ENCODE data around the gene HDAC3. TPM values are rescaled to one million over a fixed set of nuclear protein-coding genes. Genes with fewer than 3 reads are reported as not detected.

The HDAC3 gene
- polyA plus RNA-seq, 1 of the 3 experiments (the other 2 are of a cell fraction): 104 TPM

DNA sequence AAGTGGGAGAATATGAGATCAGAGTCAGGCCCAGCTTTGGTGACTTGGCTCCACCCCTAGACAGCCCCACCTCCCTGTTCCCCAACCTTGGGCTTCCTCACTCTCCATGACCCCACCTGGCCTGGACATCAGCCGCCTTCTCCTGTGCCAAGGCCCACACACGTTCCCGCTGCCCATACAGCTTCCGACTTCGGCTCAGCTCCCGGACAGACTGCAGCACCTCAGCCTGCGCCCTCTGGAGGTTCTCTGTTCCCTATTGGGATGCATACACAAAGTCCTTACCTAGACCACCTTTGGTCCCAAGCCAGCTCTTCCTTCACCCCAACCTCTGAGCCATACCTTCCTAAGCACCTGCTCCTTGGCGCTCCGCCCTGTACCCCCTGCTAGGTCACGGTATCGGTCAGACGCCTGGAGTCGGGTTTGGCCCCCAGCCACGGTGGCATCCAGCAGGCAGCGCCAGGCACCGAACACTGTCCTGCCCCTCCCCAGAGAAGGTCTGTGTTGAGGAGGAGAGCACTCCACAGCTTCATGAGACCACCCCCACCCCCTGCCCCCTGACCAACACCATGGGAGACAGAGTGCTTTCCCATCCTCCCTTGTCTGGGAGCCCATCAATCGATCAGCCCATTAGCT, 12.5 kb upstream of the HDAC3 start:
- no peak for DNase-seq
- Histone ChIP-seq H3K79me2 (ENCODE audit: insufficient read depth) (peaks cover 14% of the 10 kb centered on the region), H2AFZ (ENCODE audit: low read depth) (no peak overlapping the region), H3F3A (replicated peaks; ENCODE audit: insufficient read depth) (peaks cover 6% of the 10 kb centered on the region), H3K9me2 (no peaks in the 10 kb centered on the region), H3K9me3 (no peaks in the 10 kb centered on the region), H3K9ac (no peak overlapping the region), H3K4me2 (no peak overlapping the region), H3K27me3 (ENCODE audit: insufficient read depth) (no peaks in the 10 kb centered on the region), H3K4me3 (ENCODE audit: low read depth in 2 of 2, low read length in 1 of 2) (no peak overlapping the region), H3K27ac (ENCODE audit: low read depth in 2 of 2, low read length in 1 of 2) (no peak overlapping the region), H3K36me3 (replicated peaks in 1 of 2; ENCODE audit: control insufficient read depth in 1 of 2, insufficient read depth in 2 of 2, low read length in 1 of 2) (peaks cover 8 to 41% of the 10 kb centered on the region in 2 experiments), H4K20me1 (ENCODE audit: insufficient read depth) (no peaks in the 10 kb centered on the region), H3K4me1 (ENCODE audit: control insufficient read depth in 1 of 2, insufficient read depth in 2 of 2, low read depth in 1 of 2, low read length in 1 of 2) (peaks cover 0 to 15% of the 10 kb centered on the region in 2 experiments; a peak in 1 of 4 replicates)
- ChIA-PET POLR2A (interaction anchor here (3.7 kb wide), 1 partner anchor 12 kb away, joined by 18 read pairs; the partner anchor contains the start of genes HDAC3 and RELL2), CTCF (interaction anchor here (1.4 to 2.7 kb wide), 6 partner anchors 12 to 312 kb away, joined by 5 to 13 read pairs (median 8); partner anchors contain the start of gene DIAPH1)
- TF ChIP-seq RFX5 (IDR thresholded peaks at IDR 0.05; ENCODE audit: low read length) (no peak), EP300 (IDR thresholded peaks at IDR 0.05; ENCODE audit: borderline replicate concordance in 1 of 2, low read depth in 1 of 2, low read length in 1 of 2) (no peak), FOSL2 (IDR thresholded peaks at IDR 0.05; ENCODE audit: borderline replicate concordance, low read depth) (no peak), RCOR1 (IDR thresholded peaks at IDR 0.05; ENCODE audit: low read length) (no peak), MEF2A (IDR thresholded peaks at IDR 0.05; ENCODE audit: borderline replicate concordance, low read depth) (no peak), NFIC (IDR thresholded peaks at IDR 0.05; ENCODE audit: borderline replicate concordance) (no peak), FOXJ3 (CRISPR knock-in tag; IDR thresholded peaks at IDR 0.05) (no peak), POLR2AphosphoS5 (IDR thresholded peaks at IDR 0.05; ENCODE audit: low read depth, low read length) (no peak)
- TF ChIP-seq, protein P1, sequence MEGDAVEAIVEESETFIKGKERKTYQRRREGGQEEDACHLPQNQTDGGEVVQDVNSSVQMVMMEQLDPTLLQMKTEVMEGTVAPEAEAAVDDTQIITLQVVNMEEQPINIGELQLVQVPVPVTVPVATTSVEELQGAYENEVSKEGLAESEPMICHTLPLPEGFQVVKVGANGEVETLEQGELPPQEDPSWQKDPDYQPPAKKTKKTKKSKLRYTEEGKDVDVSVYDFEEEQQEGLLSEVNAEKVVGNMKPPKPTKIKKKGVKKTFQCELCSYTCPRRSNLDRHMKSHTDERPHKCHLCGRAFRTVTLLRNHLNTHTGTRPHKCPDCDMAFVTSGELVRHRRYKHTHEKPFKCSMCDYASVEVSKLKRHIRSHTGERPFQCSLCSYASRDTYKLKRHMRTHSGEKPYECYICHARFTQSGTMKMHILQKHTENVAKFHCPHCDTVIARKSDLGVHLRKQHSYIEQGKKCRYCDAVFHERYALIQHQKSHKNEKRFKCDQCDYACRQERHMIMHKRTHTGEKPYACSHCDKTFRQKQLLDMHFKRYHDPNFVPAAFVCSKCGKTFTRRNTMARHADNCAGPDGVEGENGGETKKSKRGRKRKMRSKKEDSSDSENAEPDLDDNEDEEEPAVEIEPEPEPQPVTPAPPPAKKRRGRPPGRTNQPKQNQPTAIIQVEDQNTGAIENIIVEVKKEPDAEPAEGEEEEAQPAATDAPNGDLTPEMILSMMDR (IDR thresholded peaks at IDR 0.05): no peak
- TF ChIP-seq, protein P2, sequence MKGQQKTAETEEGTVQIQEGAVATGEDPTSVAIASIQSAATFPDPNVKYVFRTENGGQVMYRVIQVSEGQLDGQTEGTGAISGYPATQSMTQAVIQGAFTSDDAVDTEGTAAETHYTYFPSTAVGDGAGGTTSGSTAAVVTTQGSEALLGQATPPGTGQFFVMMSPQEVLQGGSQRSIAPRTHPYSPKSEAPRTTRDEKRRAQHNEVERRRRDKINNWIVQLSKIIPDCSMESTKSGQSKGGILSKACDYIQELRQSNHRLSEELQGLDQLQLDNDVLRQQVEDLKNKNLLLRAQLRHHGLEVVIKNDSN (IDR thresholded peaks at IDR 0.05; ENCODE audit: borderline replicate concordance, low read depth): no peak
- 97% methylated on average over 15 of the region's 17 CpGs for WGBS (ENCODE audit: low lambda C conversion rate)

DNA sequence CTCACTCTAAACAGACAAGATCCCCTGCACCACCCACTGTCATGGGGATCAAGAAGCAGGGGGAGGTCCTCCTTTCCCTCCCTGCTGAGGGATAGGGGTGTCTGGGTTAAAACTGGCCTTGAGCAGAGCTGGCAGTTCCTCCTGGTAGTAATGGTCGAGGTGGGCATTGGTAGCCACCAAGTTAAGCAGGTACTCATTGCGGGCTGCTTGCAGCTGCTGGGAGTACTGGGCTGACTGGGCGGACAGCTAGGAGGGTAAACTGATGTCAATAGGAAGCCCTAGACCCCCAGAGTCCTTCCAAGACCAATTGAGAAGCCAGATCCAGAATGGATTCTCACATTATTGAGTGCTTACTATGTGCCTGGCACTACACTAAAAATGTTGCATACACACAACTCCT, 11.2 kb upstream of the HDAC3 start:
- WGBS (ENCODE audit: low lambda C conversion rate): 78% methylated on average over 3 of the region's 3 CpGs
- peaks cover 12 to 37% of the 10 kb centered on the region in 2 experiments for H3K36me3 ChIP-seq (replicated peaks in 1 of 2; ENCODE audit: control insufficient read depth in 1 of 2, insufficient read depth in 2 of 2, low read length in 1 of 2)
- H2AFZ ChIP-seq (ENCODE audit: low read depth): no peak overlapping the region
- H3K4me2 ChIP-seq: no peak overlapping the region
- H4K20me1 ChIP-seq (ENCODE audit: insufficient read depth): no peaks in the 10 kb centered on the region
- no peak overlapping the region for H3K4me3 ChIP-seq (ENCODE audit: low read depth in 2 of 2, low read length in 1 of 2)
- peaks cover 7% of the 10 kb centered on the region for H3F3A ChIP-seq (replicated peaks; ENCODE audit: insufficient read depth)
- TF ChIP-seq, protein P3, sequence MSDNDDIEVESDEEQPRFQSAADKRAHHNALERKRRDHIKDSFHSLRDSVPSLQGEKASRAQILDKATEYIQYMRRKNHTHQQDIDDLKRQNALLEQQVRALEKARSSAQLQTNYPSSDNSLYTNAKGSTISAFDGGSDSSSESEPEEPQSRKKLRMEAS (IDR thresholded peaks at IDR 0.05; ENCODE audit: low read depth): no peak
- TF ChIP-seq POLR2AphosphoS5 (IDR thresholded peaks at IDR 0.05; ENCODE audit: low read depth, low read length): no peak
- TF ChIP-seq ELF1 (IDR thresholded peaks at IDR 0.05): no peak
- no peak for TF ChIP-seq NRF1 (IDR thresholded peaks at IDR 0.05; ENCODE audit: low read depth, low read length)
- TF ChIP-seq CHD2 (IDR thresholded peaks at IDR 0.05; ENCODE audit: low read length, partially characterized antibody): no peak
- ChIA-PET CTCF (interaction anchor here (0.9 to 19.7 kb wide), 9 partner anchors 10 to 320 kb away, joined by 3 to 207 read pairs (median 8); partner anchors contain the start of gene DIAPH1), POLR2A (interaction anchor here (3.7 kb wide), 1 partner anchor 11 kb away, joined by 18 read pairs; the partner anchor contains the start of genes HDAC3 and RELL2)
- no peak for DNase-seq
- no peaks in the 10 kb centered on the region for H3K27me3 ChIP-seq (ENCODE audit: insufficient read depth)
- no peak overlapping the region for H3K27ac ChIP-seq (ENCODE audit: low read depth in 2 of 2, low read length in 1 of 2)
- H3K4me1 ChIP-seq (ENCODE audit: control insufficient read depth in 1 of 2, insufficient read depth in 2 of 2, low read depth in 1 of 2, low read length in 1 of 2): peaks cover 0 to 15% of the 10 kb centered on the region in 2 experiments; a peak in 1 of 4 replicates
- no peaks in the 10 kb centered on the region for H3K9me3 ChIP-seq
- no peaks in the 10 kb centered on the region for H3K9me2 ChIP-seq
- peaks cover 14% of the 10 kb centered on the region for H3K79me2 ChIP-seq (ENCODE audit: insufficient read depth)
- H3K9ac ChIP-seq: no peak overlapping the region
